Measurements from ENCODE around the gene PTPRR. TPM values are rescaled to one million over a fixed set of nuclear protein-coding genes. Genes with fewer than 3 reads are reported as not detected.

PTPRR gene
- total and polyA plus RNA-seq, 2 donors (not counting 3 experiments of a cell fraction or from before 2014, with no cell fraction given), result 0.46 to 1.1 TPM

DNA sequence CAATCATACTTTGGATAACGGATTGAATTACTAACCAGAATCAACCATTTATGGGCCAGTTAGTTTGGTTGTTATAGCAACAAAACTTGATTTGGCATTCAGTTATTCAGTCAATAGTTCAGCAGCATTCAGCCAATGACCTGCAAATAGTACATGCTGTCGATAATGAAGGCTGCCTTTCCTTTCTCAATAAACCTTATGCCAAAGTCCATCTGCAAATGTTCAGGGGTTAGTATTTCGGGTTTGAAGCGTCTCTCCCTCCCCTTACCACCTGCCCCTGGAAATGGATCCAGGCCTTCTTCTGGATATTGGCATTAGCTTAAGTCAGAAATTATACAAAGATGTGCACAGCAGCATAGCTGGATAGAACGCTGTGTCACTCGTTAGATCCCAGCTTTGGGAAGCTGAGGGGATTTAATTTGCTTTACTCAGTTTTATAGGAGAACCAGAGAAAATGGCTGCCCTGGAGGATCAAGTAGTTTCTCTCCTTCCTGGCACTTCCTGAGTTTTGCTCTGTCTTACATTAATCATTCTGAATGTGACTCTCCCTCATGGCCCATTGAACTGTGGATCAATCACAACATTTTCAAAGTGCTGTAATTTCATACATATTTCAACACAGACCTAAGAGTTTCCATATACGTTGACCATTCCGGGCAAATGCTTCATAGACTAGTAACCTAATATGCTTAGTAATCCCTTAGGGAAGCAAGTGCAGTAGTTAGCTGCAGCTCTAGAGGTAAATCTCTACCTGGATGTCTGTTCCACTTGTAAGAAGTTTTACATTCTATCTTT is 46.7 kb upstream of the PTPRR start:
- Histone ChIP-seq H3K9ac (replicated peaks; ENCODE audit: extremely low read depth, insufficient read depth, low read length) (no peak overlapping the region), H4K20me1 (replicated peaks; ENCODE audit: control insufficient read depth, extremely low read depth, insufficient read depth, low read length) (no peaks in the 10 kb centered on the region), H3K27me3 (ENCODE audit: control insufficient read depth in 2 of 2, insufficient read depth in 2 of 2, low read length in 2 of 2) (no peaks in the 10 kb centered on the region), H3K9me3 (replicated peaks; ENCODE audit: control insufficient read depth, insufficient read depth, low read length) (no peaks in the 10 kb centered on the region), H3K27ac (ENCODE audit: insufficient read depth, low read depth, low read length) (no peak overlapping the region), H2AFZ (ENCODE audit: low read depth, low read length) (no peak overlapping the region), H3K4me3 (replicated peaks in 1 of 3; ENCODE audit: insufficient read depth in 1 of 3, low read depth in 1 of 3, low read length in 3 of 3) (no peak overlapping the region), H3K4me1 (ENCODE audit: control insufficient read depth, extremely low read depth, insufficient read depth, low read length) (no peaks in the 10 kb centered on the region), H3K79me2 (ENCODE audit: control insufficient read depth, insufficient read depth, low read length) (no peaks in the 10 kb centered on the region), H3K36me3 (ENCODE audit: control insufficient read depth in 2 of 2, extremely low read depth in 1 of 2, insufficient read depth in 2 of 2, low read length in 2 of 2) (no peaks in the 10 kb centered on the region), H3K4me2 (ENCODE audit: insufficient read depth, low read length) (no peak overlapping the region), H3K9me1 (replicated peaks; ENCODE audit: control insufficient read depth, extremely low read depth, insufficient read depth, low read length) (no peaks in the 10 kb centered on the region)
- DNase-seq (ENCODE audit: low read depth, low spot score), result no peak
- no peak for FAIRE-seq
- dilution Hi-C loops (cut with MboI; ENCODE audit: extremely low pct_ligation_motif_present, low sequenced_read_pairs) (no loop called here), intact Hi-C loops (cut with micrococcal nuclease) (no loop called here)
- TF ChIP-seq EZH2 (IDR thresholded peaks at IDR 0.05; ENCODE audit: borderline replicate concordance, low read depth, low read length, severe bottlenecking) (no peak), FOS (IDR thresholded peaks at IDR 0.05; ENCODE audit: borderline replicate concordance, insufficient read depth, low read length) (no peak), POLR2AphosphoS5 (IDR thresholded peaks at IDR 0.05; ENCODE audit: insufficient read depth, low read depth, low read length) (no peak), GATA2 (IDR thresholded peaks at IDR 0.05; ENCODE audit: insufficient read depth, insufficient read length, low read depth, low read length) (no peak), MYC (IDR thresholded peaks at IDR 0.05; ENCODE audit: low read depth, low read length) (no peak), JUN (IDR thresholded peaks at IDR 0.05; ENCODE audit: borderline replicate concordance, insufficient read depth, insufficient read length, low read depth) (no peak), POLR2A (IDR thresholded peaks at IDR 0.05; ENCODE audit: low read depth, low read length) (no peak)
- TF ChIP-seq, protein P1, sequence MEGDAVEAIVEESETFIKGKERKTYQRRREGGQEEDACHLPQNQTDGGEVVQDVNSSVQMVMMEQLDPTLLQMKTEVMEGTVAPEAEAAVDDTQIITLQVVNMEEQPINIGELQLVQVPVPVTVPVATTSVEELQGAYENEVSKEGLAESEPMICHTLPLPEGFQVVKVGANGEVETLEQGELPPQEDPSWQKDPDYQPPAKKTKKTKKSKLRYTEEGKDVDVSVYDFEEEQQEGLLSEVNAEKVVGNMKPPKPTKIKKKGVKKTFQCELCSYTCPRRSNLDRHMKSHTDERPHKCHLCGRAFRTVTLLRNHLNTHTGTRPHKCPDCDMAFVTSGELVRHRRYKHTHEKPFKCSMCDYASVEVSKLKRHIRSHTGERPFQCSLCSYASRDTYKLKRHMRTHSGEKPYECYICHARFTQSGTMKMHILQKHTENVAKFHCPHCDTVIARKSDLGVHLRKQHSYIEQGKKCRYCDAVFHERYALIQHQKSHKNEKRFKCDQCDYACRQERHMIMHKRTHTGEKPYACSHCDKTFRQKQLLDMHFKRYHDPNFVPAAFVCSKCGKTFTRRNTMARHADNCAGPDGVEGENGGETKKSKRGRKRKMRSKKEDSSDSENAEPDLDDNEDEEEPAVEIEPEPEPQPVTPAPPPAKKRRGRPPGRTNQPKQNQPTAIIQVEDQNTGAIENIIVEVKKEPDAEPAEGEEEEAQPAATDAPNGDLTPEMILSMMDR (IDR thresholded peaks at IDR 0.05; ENCODE audit: extremely low read depth in 1 of 2, insufficient read depth in 1 of 2, low read depth in 1 of 2, low read length in 2 of 2), result no peak
- TF ChIP-seq, protein P2, sequence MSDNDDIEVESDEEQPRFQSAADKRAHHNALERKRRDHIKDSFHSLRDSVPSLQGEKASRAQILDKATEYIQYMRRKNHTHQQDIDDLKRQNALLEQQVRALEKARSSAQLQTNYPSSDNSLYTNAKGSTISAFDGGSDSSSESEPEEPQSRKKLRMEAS (IDR thresholded peaks at IDR 0.05; ENCODE audit: insufficient read depth, insufficient read length), result no peak
- ChIA-PET POLR2A (no interaction called here), CTCF (no interaction called here)
- no TSS peak for BruUV-seq (replicated peaks)
